Activated effector memory CD4-positive, alpha-beta T cell treated with Interleukin-2 at 50 U/mL for 16 hours (primary cell): ENCODE data around the gene CEP128.
"Not testable (repeated sequence)": the region's sequence is repeated elsewhere in the genome, so short reads cannot be mapped to it uniquely, and the experiment has no call there.

Experiments
- DNase-seq: peaks from one replicate; pipeline ENCODE4 v3.0.0-alpha.2; 2020

CEP128 gene

DNA sequence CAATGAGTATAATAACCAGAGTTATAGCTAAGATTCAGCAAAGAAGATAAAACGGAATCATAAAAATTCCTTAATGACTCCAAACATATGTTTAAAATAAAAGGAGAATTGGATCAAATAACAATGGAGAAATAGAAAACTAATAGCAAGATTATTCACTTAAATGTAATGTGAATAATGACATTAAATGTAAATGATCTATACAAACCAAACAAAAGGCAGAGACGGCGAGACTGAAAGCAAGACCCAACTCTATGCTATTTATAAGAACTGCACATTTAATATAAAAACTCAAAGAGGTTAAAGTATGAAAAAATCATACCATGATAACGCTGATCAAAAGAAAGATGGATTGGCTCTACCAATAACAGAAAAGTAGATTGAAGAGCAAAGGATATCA, 10.0 kb upstream of the CEP128 start:
- DNase-seq = no peak

DNA sequence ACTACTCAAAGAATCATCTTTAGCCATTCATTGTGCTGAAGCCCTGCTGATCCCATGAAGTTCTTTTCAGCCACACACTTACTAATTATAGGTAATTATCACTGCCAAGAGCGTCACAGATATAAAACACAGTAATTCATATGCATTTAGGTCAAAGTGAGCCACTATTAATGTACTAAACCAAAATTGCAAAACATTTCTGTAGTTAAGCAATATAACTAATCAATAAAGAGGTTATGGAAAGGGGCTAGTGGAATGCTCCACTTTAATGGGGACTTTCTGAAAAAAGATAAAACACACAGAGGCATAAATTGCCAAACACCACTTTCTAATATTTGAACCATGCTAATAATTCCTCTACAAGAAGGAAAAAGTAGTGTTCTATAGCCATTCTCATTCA, 6.8 kb upstream of the CEP128 start:
- DNase-seq = no peak

DNA sequence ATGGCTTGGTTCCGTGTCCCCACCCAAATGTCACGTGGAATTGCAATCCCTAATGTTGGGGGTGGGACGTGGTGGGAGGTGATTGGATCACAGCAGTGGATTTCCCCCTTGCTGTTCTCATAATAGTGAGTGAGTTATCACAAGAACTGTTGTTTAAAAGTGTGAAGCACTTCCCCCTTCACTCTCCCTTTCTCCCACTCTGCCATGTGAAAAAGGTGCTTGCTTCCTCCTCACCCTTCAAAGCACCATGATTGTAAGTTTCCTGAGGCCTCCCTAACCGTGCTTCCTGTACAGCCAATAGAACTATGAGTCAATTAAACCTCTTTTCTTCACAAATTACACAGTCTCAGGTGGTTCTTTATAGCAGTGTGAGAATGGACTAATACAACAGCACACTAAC, 5.3 kb upstream of the CEP128 start:
- DNase-seq = no peak

DNA sequence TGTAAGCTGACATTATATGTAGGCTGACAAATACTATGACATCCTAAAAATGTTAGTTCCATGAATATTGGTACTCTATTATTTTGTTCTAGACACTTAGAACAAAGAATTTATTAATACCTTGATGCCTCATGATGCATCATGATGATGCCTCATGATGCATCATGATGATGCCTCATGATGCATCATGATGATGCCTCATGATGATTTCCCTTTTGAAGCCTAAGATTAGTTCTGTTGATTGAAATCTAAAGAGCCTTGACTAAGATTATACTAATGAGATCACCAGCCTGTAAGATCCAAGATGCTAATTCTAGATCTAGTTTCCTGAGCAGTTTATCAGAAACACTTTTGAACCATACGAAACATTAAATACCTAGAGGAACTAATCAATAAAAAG, 4.6 kb upstream of the CEP128 start:
- DNase-seq = no peak

DNA sequence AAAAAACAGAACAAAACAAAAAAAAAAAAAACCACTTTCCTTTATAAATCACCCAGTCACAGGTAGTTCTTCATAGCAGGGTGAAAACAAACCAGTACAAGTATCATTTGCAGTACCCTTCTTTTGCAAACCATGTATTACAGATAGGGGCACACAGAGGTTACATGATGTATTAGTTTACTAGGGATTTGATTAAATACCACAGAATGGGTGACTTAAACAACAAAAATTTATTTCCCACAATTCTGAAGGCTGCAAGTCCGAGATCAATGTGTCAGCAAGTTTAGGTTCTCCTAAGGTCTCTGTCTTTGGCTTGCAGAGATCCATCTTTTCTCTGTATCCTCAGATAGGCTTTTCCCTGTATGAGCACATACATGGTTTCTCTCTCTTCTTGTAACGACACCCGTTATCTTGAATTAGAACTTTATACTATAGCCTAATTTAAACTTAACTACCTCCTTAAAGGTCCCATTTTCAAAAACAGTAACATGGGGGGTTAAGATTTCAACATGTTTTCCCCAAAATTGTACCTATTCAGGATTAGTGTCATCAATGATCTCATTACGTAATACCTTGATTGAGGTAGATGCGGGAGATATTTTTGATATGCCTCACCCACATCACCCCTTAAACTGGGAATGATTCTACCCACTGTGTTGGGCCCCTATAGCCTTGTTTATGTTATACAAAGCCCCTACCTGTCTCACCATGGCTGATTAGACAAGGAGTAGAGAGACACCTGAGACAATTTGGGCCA, 3.5 kb upstream of the CEP128 start:
- no peak for DNase-seq

DNA sequence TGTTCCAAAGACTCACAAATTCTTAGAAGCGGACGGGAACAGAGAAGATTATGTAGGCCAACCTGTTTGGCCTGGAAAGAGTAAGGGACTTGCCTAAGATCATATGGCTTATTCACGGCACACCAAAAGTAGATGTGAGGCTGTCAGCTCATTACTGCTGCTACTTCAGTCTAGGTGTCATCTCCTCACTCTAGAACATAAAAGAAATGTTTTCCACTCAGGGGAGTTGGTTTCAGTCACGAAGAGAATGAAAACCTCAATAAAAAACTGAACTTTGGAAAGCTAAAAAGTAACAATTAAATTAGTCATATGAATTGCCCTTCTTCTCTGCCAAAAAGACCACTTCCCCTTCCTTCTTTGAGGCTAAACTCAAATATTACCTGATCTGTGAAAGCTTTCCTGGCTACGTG, 658 bp upstream of the CEP128 start:
- DNase-seq = no peak

DNA sequence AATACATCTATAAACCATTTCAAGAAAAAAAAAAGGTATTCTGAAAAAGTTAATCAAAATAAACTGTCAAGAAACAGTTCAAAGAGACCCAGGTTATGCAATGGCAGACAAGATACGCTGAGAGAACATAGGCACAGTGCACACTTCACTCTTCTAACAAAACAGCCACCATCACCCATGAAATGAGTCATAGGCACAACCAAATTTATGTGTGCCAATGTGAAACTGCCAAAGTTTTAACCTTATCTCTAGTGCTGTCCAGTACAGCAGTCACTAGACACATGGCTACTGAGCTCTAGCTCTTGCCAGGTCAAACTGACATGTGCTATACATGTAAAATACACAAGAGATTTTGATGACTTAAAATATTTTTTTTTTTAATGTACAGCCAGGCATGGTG, 1.4 kb downstream of the CEP128 start:
- DNase-seq = no peak

DNA sequence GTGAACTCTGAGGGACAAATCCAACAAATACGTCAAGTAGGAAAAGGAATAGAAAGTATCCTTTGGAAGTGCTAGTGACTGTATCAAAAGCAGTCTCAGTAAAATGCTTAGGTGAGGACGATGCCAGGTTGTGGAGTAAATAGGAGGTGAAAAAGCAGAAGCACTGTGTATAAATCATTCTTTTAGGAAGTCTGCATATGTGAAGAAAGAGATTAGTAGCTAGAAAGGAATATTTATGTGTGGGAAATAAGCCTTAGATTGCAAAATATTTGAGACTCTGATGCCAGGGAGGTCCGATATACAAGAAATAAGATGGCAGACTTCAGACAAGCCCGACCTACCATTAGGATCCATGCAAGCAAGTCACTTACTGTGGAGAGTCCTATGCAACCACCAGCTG, 7.9 kb downstream of the CEP128 start:
- no peak for DNase-seq

DNA sequence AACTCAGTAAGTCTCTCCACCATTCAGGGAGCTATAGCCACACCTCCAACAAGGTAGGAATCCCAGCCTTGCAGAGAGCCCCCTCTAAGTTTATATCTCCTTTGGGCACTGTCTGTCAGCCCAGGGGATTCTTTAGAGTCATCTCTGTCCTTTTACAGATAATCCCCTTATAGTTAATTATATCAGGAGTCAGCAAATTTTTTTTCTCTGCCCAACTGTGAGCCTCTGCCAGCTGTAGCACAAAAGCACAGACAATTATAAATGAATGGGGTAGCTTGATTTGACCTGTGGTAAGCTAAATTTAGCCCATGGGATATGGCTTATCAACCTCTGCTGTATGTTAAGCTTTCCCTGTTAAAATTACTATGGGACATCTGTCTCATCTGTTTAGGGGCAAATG, 8.3 kb downstream of the CEP128 start:
- DNase-seq = no peak

DNA sequence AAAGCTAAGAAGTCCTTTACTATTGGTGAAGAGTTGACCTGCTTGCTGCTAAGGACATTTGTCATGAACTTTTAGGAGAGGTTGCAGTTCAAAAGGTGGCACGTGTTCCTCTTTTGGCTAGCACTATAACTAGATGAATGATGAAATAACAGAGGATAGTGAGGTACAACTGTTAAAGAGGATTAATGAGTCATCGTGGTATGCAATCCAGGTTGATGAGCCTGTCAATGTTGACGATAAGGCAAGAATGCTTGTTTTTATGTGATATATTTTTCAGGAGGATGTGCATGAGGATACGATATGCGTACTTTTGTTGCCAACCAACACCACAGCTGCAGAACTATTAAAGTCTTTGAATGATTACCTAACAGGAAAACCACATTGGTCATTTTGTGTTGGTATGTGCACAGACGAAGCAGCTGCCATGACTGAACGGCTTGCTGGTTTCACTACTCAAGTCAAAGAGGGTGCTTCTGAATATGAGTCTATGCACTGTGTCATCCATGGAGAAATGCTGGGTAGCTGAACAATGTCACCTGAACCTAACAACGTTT, 10.6 kb downstream of the CEP128 start:
- DNase-seq = peak; percentile 33

DNA sequence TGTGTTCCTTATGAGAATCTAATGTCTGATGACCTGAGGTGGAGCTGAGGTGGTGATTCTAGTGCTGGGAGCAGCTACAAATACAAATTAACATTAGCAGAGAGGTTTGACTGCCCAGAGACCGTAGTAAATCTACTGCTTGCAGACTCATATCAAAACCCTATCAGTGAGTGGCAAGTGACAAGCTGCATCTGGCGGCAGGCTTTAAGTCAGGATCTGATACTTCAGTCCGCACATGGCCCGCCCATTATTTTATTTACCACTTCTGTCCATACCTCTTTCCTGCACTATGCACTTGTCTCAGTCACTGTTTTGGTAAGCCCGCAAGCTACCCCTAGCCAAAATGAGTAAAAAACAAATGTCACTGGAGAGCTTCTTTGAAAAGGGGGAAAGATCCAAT, 11.4 kb downstream of the CEP128 start:
- no peak for DNase-seq

DNA sequence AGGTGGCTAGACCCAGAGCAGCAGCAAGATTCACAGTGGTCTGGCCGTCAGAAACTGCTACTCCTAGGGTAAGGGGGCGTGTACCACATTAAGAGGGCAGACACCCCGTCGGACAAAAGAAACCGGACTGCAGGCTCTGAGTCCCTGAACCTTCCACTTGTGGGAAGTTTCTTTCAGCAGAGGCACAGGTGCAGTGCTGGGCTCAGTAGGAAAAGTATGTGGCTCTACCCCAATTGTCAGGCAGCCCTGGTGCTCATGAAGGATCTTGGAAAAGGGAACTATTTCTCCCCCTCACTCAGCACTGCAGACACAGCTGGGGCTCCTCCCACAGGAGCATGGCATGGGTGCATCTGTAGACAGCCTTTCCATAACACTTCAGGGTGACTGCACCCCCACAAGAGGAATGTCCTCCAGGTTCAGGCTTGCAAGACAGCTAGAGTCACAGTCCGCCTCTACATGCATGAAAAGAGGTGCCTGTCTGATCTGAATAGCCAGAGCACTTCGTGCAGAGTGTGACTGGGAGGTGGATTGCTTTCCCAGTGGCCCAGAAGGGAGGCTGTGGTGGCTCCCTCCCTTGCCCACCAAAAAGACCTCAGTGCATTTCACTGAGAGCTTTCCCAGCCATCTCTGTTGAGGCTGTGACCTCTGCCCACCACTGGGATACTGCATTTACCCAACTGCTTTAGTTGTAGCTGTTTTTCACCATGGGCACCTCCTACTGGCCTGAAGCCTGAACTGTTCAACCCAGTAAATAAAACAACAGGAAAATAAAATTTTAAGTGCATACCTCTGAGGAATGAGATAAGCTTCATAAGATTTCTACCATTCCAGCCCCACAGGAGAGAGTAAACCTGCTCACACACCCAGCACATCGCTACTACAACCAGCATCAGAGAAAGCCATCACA, 14.2 kb downstream of the CEP128 start:
- no peak for DNase-seq

DNA sequence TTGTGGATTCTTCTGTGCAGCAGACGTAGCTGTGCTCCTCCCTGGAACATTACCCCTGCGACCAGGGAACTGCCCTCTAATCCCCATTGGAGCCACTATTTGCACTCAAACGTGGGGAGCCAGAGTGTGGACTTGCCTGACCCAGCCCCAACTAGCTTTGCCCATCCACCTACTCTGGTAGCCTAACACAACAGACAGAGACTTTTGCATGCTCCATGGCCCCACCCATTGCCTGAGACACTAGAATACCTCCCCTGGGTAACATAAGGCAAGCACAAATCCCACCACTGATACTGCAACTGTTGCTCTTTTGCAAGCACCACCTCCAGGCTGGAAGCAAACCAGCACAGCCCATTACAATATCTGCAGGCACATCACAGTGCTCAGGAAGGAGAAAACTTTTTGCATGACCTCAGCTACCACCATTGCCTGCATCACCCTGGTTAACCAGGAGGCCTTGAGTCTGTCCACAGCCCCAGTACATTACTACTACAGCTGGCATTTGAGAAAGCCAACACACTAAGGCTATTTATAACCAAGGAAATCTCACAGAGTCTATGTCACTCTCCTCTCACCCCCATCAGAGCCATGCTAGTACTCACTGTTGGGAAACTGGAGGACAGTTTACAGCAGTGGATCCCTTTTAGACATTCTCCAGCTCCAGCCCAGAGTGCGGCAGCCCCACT, 15.0 kb downstream of the CEP128 start:
- DNase-seq = no peak

DNA sequence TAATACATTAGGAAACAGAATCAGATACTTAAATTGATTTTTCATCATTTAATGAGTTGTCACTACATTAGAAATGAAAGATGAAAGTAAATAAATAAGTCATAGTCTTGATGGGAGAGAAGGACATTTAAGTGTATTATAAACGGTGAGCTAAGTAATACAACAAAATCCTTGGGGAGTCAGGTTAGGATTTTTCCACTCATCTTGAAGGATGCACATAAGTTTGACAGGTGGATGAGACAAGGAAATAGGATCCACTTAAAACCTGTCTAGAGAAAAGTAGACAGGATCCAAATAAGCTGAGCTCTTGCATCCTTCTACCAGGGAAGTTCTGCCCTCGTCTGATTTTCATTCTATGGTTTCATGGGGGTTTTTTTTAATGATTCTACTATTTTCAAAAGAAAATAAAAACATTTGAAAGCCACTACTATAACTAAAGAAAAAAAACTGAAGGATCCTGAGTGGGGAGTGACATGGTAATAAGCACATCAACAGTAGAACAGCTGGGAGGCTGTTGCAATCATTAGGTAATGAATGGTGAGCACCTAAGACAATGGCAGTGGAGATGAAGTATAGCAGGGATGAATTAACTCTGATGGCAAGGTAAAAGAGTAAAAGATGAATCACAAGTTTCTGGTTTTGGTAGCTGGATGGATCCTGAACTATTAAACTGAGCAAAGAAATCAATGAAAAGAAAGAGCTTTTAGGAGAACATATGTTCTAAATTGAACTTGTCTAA, 17.0 kb downstream of the CEP128 start:
- DNase-seq = no peak

DNA sequence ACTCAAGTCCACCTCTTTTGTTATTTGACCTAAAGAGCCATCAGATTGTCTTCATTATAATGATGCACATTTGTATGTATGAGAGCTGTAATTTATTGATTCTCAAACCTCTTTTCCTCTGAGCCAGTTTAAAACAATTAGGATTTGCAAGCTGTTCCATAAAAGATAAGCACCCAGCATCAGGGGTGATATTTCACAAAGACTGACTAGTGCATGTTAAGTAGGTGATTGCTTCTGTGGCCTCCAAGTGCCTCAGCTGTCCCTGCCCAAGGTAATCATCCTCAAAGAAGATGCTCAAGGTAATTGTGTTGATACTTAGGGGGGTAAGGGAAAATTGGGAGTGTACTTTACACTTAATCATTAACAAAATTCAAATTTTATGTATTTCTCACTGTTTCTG, 18.2 kb downstream of the CEP128 start:
- DNase-seq = no peak

DNA sequence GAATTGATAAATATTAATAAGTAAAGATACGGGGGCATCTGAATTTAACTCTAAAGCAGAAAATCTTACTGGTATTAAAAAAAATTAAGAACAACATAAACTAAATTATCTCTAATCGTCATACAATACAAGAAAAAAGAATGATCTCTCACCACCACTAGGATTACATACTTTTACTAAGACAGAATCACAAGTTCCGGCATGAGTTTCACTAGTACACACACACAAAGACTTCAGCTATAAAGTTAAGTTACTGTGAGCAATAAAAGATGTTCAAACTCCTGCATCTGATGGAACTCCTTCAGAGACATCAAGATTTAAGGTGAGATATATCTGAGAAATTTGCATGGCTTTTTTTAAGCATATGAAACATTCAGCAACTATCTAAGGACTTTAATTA, 21.9 kb downstream of the CEP128 start:
- DNase-seq = no peak

DNA sequence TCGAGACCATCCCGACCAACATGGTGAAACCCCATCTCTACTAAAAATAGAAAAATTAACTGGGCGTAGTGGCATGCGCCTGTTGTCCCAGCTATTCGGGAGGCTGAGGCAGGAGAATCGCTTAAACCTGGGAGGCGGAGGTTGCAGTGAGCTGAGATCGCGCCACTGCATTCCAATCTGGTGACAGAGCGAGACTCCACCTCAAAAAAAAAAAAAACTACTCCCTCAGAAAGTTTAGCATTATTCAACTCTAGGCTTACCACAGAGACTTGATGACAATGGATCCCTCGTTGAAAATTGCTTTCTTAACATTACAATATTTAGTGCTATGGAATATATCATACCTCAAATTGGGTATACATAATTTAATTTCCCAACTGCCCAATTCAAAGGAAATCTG, 29.5 kb downstream of the CEP128 start:
- DNase-seq = not testable (repeated sequence)

DNA sequence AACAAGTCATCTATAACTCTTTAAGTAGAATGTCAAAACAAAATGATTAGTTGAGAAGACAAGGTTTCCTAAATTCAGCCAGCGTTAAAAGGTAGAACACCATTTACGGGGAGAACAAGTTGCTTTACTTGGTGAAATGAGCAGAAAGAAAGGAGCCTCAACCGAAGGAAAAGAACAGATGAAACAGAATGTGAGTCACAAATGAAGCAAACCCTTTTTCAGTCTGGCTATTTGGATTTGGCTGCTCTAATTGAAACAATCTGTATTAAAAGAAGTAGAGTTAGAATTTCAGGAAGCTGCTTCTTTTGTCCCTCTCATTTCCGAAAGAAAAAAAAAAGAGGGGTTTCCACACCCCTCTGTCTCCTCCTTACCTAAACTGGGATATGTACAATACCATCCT, 34.6 kb downstream of the CEP128 start:
- no peak for DNase-seq

DNA sequence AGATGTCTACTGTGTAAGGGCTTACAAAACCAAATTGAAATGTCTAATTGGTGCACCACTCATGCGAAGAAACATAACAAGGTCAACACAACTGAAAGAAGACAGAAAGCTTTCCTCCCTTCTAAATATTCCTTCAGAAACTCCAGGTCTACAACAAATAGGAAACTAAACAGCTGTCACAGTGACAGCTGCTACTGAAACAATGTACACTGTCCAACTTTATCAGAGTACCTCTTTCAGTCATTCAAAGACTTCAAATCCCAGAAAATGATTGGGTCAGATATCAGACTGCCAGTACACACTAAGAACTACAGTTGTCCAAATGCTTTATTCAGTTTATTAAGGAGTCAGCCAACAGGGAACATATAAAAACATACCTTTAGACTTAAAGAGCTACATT, 35.2 kb downstream of the CEP128 start:
- DNase-seq = no peak

DNA sequence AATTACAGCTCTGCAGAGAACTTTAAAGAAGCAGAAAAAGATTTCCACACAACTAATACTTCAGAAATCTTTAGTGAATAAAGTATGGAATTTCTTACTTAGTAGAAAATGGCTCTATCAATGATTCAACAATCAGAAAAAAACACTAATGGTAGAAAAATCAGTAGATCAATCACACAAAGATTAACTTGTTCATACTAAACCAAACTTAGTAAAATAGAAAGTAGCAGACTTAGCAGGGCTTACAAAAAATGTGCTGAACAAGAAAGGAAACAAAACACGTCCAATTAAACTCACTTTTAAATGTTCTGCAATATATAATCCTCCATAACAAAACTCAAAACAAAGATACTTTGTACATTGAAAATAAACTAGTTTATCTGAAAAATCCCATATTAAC, 38.9 kb downstream of the CEP128 start:
- DNase-seq = no peak

DNA sequence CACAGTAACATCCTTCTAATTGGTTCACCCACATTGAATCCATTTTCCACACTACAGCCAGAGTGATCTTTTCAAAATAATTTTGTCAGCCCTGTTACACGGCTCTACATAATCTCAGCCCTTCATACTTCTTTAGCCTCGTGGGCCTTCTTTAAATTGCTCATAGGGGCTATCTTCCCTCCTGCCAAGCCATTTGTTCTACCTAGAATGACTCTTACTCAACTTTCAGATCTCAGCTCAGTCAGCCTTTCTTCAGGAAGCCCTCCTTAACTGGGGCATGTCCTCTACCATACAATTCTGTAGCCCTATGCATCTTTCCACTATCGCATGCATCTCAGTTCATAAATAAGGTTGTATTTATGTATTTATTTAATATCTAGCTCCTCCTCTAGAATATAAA, 39.7 kb downstream of the CEP128 start:
- no peak for DNase-seq

DNA sequence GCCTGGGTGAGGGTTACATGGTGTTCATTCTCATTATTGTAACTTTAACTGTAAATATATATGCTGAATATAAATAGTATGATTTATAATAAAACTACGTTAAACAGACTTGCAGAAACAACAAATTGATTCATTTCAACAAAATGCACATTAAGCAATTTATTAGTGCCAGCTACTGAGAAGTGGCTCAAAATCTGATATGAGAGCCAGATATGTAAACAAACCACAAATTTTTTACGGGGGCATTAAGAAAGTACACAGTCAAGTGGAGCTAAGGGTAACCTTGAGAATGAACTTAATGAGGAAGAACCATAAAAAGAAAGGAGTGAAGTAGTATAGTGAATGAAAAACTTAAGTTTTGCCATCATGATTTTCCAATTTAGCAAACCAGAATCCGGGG, 40.3 kb downstream of the CEP128 start:
- no peak for DNase-seq

DNA sequence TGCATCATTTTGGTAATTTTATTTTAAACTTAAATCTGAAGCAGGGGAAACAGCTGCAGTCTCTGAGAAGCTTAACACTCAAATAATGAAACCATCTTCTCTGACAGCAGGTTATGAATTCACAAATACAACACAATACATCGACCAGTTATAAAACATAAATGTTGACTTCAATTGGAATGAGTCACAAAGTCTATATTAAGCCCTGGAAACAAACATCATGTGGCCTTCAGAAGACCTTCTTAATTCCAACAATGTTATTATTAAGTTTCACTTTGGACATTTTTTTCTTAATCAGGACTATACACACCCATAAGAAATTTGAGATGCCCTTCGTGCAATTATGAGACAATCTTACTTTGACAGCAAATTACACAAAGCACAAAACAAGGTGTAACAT, 68.9 kb downstream of the CEP128 start:
- DNase-seq = no peak
